IPS-NIHi7 (cell line): ENCODE measurements around the gene TMEM86A.

Source experiments
- DNase-seq: peaks from one replicate; pipeline ENCODE4 v3.0.0; 2012; ENCODE audit warnings: mixed read lengths; ENCODE audit errors: extremely low spot score

TMEM86A gene

DNA sequence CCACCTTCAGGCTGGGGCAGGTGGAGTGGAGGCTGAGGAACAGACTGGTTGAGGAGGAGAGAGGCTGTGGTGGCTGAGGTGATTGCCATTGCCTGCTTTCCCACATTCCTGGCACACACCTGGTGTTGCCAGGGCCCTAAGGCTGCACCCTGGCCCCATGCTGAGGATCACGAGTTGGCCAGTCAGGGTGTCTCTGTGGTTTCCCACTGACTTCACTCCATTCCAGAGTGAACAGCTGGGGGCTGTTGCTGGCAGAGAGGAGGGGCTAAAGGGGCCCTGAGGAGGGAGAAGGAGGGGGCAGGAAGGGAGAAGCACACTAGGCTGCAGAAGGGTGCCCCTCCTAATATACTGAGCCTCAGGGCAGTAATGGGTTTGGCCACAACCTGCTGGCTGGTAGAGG lies 1.8 kb downstream of the TMEM86A start:
- DNase-seq = no peak

DNA sequence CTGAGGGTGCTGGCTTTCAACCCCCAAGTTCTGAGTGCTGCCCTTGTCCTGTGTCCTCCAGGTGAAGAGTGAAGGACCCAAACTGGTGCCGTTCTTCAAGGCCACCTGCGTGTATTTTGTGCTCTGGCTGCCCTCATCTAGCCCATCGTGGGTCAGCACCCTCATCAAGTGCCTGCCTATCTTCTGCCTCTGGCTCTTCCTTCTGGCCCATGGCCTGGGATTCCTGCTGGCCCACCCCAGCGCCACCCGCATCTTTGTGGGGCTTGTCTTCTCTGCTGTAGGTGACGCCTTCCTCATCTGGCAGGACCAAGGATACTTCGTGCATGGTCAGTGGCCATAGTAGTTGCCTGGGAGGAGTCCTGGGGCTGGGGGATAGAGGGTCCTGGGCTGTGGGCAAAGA lies 2.3 kb downstream of the TMEM86A start:
- no peak for DNase-seq

DNA sequence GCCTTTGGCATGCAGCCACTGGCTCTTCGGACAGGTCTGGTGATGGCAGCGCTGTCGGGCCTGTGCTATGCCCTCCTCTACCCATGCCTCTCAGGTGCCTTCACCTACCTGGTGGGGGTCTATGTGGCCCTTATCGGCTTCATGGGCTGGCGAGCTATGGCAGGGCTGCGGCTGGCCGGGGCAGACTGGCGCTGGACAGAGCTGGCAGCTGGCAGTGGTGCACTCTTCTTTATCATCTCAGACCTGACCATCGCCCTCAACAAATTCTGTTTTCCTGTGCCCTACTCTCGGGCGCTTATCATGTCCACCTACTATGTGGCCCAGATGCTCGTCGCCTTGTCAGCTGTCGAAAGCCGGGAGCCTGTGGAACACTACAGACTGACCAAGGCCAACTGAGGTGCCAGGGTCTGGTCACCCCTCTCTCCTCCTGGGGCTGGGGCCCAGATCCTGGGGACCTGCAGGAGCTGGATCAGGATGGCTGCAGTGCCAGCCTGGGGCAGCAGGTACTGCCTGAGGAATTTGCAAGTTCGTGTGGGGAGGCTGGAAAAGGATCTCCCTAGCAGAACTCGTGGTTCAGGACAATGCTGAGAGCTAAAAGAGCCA lies 3.1 kb downstream of the TMEM86A start:
- no peak for DNase-seq

DNA sequence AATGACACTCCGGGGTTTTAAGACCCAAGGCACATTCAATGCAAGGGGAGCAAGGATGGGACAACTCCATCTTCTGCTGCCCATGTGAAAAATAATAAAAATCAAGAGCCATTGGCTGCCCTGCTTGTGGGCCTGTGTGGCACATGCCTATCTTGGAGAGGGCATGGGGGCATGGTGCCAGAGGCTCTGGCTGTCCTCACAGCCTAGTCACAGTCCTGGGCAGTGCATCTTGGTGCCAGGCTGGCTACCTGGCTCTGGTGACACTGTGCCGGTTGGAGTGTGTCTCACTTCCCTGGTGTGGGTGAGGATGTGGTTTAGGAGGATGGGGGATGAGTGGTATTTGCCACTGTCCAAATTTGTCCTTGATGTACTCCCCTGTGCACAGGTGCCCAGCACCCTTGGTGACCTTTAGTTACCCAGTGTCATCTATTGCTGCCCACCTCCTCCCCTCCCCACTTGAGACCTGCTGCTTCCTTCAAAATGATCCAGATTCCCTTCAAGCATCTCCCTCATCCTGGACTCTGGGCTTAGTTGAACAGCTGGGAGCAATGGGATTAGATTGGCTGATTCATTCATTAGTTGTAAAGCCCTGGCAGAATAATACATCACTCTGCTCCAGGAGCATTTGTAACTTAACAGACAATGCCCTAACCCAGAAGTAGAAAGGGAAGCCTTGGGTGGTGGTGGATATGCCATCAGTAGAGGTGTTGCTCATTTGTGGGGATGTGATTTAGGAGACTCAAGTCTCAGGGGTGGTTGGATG lies 4.6 kb downstream of the TMEM86A start:
- no peak for DNase-seq

DNA sequence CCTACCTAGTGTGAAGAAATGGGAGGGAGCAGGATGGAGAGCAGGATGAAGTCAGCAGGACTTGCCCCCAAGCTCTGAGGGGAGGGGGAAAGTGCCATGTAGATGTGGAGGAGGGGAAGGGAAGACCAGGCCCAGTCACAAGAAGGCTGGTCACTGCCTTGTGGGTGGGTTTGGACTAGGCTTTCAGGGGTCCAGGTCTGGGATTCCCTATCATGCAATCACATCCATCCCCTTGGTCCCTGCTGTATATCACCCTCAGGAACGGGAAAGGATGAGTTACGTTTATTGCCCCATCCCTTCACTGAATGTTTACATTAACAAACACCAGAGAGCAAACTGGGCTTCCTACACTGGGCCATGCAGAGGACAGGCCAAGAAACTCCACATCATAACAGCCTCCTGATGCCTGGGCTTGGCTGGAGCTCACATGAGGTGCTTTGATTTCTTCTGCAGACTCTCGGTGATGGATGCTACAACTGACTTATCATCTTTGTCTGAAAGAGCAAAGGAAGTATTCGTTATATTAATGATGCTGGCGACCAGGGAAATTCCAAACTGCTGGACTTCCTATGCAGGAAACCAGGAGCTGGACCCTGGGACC lies 5.6 kb downstream of the TMEM86A start:
- DNase-seq = no peak

DNA sequence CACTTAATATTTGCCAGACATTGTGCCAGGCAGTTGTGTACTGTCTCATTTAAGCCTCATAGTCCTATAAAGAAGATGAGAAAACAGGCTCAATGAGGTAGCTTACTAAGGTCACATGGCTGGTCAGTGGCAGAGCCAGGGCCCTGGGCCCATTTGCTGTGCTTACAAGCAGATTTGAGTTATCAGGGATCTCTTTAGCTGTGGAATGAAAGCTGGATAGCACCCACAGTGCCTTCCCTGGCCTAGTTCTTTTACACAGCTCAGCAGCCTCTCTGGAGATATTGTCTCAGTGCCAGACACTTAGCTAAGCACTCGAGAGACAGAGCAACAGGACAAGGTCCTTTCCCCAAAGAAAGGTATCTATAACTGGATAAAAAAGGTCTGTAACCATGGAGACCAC lies 6.1 kb downstream of the TMEM86A start:
- no peak for DNase-seq

DNA sequence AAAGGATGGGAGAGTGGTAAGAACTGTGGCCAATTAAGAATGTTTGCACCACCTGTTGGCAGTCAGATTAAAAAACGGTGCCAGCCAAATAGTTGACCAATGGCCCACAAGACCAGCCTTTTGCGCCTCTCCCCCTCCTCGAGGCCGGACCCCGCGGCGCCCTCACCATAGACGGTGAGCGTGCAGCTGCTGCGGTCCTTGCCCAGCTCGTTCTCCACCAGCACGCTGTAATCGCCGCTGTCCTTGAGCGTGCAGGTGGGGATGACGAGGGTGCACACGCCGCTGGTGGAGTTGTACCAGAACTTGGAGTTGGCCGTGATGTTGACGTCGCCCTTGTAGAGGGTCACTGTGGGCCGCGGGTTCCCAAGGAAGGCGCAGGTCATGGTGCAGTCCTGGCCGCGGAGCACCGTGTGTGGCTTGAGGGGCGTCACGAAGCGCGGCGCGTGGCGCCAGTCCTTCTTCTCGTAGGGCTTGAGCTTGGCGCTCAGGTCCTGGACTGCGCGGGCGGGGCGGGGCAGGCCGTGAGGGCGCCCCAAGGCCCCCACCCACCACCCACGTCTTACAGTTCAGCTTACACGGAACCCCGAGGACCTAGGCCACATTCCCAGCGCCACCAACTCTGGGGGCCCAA lies 7.2 kb downstream of the TMEM86A start:
- DNase-seq = no peak

DNA sequence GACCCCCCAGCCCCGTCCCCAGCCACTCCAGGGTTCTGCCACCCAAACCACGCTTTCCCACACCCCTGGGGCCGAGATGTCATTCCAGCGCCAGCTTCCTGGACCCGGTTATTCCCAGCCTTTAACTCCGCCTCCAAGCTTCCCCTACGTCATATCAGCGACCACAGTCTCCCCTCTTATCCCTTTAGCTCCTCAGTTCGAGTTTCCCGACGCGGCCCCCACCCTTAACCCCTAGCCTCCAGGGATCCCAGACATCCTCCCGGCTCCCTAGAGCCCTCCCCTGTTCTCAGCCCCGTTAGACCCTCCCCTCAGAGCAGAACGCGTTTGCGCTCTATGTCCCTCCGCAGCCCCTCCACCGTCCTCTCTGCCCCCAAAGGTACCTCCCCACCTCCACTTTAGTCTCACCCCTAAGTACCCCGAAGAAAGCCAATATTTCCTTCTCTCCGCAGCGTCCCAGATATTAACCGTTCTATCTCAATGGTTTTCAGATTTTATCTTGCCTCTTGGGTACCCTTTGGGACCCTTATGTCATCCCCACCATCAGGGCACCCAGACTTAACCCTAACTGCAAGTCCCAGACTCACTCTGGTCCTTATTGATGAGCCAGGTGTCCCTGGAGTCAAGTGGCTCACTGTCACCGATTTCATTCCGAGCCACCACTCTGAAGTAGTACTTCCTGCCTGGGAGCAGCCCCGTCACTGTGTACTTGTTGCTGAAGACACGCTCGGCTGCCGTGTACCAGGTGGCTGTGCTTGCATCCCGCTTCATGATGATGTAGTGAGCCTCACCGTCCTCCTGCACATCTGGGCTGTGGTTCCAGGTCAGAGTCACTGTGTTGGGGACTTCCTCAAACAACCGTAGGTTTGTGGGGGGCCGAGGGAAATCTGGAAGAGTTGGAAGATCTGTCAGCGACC lies 8.0 kb downstream of the TMEM86A start:
- peak; percentile 84 for DNase-seq

DNA sequence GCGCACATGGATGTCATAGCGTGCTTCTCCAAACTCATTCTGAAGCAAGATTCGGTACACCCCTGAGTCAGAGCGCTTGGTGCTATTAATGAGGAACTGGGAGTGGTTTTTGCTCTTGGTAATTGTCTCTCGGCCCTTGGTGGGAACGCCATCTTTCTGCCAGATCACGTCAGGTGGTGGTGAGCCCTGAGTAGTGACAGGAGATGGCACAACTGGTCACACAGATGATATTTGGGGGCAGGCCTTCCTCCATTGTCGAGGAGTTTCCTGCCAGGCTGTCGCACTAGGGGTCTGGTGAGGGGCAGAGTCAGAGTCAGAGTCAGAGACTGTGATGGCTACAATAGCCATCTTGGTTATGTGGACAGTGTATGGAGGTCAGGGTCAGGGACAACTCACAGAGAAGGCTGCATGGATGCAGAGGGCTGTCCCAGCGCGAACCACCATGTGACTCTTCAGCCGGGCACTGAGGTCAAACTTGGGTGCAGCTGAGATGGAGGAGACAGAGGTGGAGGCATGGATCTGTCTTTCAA lies 9.3 kb downstream of the TMEM86A start:
- DNase-seq = no peak

DNA sequence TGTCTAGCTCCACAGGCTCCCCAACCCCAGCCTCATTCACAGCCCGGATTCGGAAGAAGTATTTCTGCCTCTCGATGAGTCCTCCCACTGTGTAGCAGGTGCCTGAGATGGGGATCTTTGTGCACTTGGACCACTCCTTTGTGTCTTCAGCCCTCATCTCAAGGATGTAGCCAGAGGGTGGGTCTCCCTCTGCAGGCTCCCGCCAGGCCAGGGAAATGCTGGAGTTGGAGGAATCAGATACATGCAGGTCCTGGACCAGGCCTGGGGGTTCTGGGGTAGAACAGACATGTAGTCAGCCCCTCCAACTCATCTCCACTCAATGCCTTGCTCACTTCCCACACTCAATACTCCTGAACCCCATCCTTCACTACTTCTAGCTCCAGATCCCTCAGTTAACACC lies 10.8 kb downstream of the TMEM86A start:
- DNase-seq = no peak

DNA sequence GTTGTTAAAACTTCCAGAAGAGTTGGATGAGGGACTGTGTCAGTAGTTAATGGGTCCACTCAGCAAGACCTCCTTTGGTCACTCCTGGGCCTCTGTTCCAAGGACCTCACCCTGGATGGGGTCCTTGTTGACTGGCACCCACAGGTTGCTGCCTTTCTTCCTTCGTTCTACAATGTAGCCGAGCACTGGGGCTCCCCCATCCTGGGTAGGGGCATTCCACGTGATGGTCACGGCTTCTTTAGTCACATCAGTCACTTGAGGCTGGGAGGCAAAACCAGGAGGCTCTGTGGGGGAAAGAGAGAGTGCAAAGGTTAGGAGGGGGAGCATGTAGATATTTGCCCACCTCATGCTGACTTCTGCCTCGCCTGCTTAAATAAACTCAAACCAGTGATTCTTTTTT lies 12.0 kb downstream of the TMEM86A start:
- DNase-seq = no peak

DNA sequence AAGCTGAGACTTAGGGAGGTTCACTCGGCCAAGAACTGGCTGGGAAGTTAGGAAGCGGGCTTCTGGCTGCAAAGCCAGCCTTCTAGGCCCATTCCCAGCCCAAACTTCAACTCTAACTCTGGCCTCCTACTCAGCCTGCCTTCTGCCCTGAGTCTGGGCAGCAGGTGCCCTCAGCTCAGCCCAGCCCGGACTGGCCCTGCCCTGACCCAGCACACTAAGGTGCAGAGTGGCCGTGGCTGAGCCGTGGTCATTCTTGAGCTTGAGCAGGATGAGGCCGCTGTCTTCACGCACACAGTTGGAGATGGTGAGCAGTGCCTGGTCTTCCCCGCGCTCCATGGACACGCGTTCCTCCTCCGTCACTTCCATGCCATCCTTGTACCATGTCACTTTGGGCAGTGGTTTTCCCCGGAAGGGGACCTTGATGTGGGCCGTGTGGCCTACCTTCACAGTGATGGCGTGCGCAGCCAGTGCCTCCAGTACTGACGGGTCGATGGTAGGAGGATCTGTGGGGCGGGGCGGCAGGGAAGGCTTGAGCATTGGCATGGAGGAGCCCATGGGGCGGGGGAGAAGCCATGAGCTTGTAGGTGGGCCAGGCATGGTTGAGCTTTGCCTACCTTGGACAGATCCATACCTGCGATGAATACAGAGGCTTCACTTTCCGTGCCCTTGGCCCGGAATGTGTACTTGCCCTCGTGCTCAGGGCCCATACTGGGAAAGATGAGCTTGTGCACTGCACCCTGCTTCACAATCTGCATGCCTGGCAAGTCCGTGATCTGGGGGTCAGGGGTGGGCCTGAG lies 15.3 kb downstream of the TMEM86A start:
- no peak for DNase-seq

DNA sequence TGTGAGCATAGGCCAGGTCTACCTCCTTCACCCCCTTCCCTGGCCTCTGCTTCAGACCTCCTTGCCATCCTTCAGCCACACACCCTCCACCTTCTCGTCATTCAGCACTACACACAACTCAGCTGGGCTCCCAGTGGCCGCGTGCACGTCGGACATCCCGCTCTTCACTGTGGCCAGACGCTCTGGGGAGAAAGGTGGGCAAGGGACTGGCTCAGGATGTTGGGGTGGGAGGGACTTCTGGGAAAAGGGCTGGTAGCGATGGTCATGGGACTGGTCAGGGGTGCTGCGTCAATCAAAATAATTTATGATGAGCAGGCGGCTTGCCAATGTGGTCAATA lies 15.8 kb downstream of the TMEM86A start:
- DNase-seq = no peak

DNA sequence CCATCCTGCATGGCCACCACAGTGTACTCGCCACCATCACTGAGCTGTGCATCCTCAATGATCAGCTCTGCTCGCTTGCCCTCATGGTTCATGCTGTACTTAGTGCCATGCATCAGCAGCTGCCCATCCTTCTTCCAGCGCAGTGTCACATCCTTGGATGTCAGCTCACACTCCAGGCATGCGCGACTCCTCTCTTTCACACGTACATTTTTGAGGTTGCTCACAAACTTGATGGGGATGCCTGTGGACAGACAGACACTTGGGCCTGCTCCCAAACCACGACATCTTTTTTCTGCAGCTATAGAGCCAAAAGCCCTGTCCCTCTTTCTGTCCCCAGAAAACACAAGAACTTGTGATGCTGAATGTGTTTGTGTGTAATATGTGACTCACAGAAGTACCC lies 16.9 kb downstream of the TMEM86A start:
- no peak for DNase-seq

DNA sequence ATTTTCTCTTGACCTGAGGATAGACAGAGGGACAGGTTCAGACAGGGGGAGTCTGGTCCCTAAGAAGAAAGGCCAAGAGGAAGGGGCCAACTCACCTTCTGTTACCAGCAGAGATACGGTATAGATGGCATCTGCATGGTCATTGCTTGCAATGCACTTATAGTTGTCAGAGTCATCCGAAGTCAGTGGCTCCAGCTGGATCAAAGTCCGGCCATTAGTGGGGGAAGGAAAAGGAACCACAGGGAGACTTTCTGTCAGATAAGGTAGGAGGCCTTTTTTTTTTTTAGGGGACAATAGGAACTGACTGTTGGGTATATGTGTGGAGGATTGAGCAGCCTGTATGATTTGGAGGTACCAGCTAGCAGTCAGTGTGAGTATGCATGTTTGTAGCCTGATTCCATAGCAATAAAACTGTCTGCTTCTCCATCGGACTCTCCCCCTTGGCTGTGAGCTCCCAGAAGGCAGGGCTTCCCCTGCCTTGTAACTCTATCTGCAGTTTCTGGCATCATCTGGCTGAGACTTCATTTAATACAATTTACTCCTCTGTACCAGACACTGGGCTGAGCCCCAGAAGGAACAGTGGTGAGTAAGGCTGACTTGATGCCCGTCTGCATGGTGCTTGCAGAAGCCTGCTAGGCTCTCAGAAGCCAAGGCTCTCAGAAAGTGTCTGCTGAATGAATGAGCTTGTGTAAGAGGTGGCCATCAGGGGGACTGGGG lies 21.7 kb downstream of the TMEM86A start:
- DNase-seq = no peak

DNA sequence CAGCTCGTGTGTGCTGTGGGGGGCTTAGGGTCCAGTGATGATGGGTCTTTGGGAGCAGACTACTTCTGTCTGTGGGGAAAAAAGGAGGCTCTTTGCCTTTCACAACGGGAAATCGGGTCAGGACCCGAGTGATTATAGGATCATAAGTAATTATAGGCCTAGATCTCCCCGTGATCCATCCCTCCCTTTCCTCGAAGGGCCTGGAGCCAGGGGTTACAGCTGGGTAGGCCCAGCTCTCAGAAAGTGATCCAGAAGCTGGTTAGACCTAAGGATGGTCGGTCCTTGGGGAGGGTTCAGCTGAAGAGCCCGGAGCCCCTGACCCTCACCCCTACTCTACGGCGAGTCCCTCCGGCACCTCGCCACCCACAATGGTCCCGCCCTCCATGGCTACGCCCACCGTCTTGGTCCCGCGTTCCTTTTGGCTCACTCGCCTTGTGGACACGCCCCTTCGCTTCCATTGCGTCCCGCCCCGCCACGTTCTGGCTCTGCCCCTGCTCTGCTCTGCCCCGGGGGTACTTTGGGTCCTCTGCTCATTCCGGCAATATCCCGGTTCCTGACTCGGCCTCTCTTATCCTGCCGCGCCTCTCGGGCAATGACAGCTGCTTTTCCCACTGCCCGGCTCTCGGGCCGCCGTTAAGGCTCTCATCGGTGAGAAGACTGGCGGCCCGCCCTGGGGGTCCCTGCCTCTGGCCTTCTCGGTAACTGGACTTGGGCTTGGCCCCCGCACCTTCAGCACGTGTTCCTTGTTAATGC lies 22.4 kb downstream of the TMEM86A start:
- peak; percentile 91 for DNase-seq

DNA sequence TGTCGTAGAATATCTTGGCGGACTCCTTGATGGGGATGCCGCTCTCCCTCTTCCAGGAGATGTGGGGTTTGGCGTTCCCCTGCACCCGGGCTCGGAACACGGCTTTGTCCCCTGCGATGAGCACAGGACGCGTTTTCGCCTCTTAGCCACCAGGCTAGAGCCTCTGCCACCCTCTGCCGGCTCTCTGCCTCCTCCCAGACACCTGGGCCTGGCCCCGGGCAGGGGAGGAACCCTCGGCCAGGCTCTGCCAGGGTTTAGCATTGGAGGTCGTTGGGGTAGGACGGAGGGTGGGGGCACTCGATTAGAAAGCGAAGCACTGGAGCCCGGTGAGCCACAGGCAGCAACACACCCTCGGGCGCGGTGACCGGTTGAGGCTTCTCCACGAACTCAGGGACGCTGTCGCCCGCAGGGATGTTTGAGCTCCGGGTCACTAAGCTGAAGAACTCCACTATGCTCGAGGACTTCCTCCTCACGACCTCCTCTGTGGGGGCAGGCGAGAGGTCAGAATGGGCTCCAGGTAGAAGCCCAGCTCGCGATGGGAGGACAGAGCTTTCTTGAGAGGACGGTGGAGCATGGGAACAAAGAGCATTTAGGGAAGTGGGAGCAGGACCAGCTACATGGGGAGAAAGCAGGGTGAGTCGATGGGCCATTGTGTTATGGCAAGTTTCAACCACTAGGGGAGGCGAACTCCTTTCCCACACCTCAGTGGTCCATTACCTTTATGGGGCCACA lies 23.1 kb downstream of the TMEM86A start:
- DNase-seq = peak; percentile 82

DNA sequence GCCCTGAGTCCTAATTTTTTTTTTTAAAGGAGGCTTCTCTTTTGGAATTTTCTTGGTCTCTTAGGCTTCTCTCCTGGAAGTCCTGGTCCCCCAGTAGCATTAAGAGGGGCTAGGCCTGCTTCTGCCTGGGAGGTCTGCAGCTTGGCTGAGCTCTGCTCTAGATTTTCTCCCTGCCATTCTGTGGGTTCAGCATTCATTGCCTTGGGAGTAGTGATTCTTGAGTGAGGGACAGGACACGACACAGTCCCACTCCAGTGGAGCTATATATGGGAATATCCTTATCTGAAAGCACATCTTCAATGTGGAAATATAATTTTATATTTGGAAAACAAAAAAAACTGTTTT lies 23.7 kb downstream of the TMEM86A start:
- DNase-seq = no peak

DNA sequence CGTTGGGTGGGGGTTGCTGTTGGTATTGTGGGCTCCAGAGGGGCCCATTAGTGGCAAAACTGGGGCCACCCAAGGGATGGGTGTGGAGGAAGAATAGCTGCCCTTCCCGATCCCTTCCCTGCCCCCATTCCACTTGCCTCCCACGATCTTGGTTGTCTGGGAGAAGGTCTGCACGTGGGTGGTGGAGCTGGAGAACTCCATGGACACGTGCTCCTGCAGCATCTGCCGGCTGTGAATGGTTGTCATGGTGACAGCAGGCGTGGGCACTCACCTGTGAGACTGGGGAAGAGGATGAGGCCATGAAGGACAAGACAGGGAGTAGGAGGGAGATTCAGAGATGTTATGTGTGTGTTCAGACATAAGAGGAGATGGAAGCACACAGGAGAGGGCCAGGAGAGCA lies 25.4 kb downstream of the TMEM86A start:
- no peak for DNase-seq
